Heart right ventricle (tissue), 16 donors: Measurements from ENCODE around the gene RPRD1B. TPM values are rescaled to one million over a fixed set of nuclear protein-coding genes. Genes with fewer than 3 reads are reported as not detected.

Experiments
- ATAC-seq, 8 donors: fragments of 200-7000 bp; cut with Tn5 transposase; one replicate each; pipeline ENCODE4 v1.9.1; 2020; ENCODE audit warnings: mild to moderate bottlenecking in 8 of 8, moderate library complexity in 8 of 8, moderate number of reproducible peaks in 1 of 8
- DNase-seq, 2 donors: peaks; one replicate each; pipeline ENCODE4 v3.0.0-alpha.2; 2020
- H3K27ac ChIP-seq, 10 donors: fragments of 200-600 bp; sonication (generic) in 2 of 10; one replicate each; pipeline versions ENCODE4 v1.5.0 to v1.8.0; 2020 to 2022; ENCODE audit warnings: mild to moderate bottlenecking in 3 of 10
- H3K27me3 ChIP-seq, 7 donors: fragments of 200-600 bp; one replicate each; pipeline ENCODE4 v1.8.0; 2021 to 2022; ENCODE audit warnings: mild to moderate bottlenecking in 2 of 7
- H3K36me3 ChIP-seq, 9 donors: fragments of 200-600 bp; sonication (generic) in 1 of 9; one replicate each; pipeline versions ENCODE4 v1.5.0 to v1.8.0; 2020 to 2022; ENCODE audit warnings: mild to moderate bottlenecking in 2 of 9
- H3K4me1 ChIP-seq, 9 donors: fragments of 200-600 bp; sonication (generic) in 1 of 9; one replicate each; pipeline versions ENCODE4 v1.5.0 to v1.8.0; 2020 to 2022; ENCODE audit warnings: mild to moderate bottlenecking in 4 of 9
- H3K4me3 ChIP-seq, 10 donors: fragments of 200-600 bp; sonication (generic) in 2 of 10; one replicate each; pipeline versions ENCODE4 v1.5.0 to v1.8.0; 2020 to 2022; ENCODE audit warnings: mild to moderate bottlenecking in 7 of 10, moderate library complexity in 2 of 10
- H3K9me3 ChIP-seq, 11 donors: fragments of 200-600 bp in 10 of 11; sonication (generic) in 2 of 11; one replicate each; pipeline versions ENCODE4 v1.5.0 to v1.8.0; 2013 to 2022; ENCODE audit warnings: mild to moderate bottlenecking in 2 of 11, control low read depth in 1 of 11, moderate library complexity in 1 of 11
- WGBS, 2 donors: extraction: QIAGEN DNeasy Blood & Tissue Kit; methylation state at CpG; one replicate each; pipeline ENCODE4 v1.1.7; 2013; ENCODE audit warnings: inconsistent platforms in 1 of 2; 5-methylcytosine and 5-hydroxymethylcytosine counted together
- intact Hi-C, 10 donors: fragments of 100-400 bp; cut with DNase I; formaldehyde crosslinking; loops; one replicate each; pipeline versions ENCODE4 v1.11.1 to v1.14.2; 2022
- polyA plus RNA-seq, 2 donors: library from polyadenylated mRNA; stranded (reverse); fragments of 200-250 nt; gene quantifications; one replicate each; pipeline ENCODE4 v1.2.3, GENCODE V29; 2013
- total RNA-seq, 10 donors: library from RNA; stranded (reverse); fragmentation: NEBNext Ultra II Directional in 3 of 10; extraction: Animal tissue kit (Norgen Biotek cat#: 25700) in 3 of 10; gene quantifications; one replicate each; pipeline versions ENCODE4 v1.2.1 to v1.2.4, GENCODE V29; 2021 to 2023
- TF ChIP-seq, protein P1 (sequence below), 9 donors: fragments of 200-600 bp; sonication (generic) in 2 of 9; IDR thresholded peaks; one replicate each; pipeline versions ENCODE4 v1.5.0 to v1.8.0; 2021 to 2022; ENCODE audit warnings: antibody characterized with exemption in 9 of 9, mild to moderate bottlenecking in 5 of 9, moderate library complexity in 1 of 9
- donor health status: Arrhythmogenic right ventricular cardiomyopathy.
- donor health status: ischemic (EF 13 %, LVEDD 7.1; RV severe dilation, severe dysfunction).
- donor health status: healthy with polysubstance abuse.
- donor health status: DM: no; HTN: yes; CAD: no.
- donor health status: DM: no; HTN: no; CAD: no.
- donor health status: ischemic (EF 25% LVEDD 6.9; RV normal size, moderate dysfunction).
- donor health status: ischemic (EF 25% LVEDD 5.7; RV mildly dilated, moderate dysfunction).
- donor health status: healthy.
- donor health status: DM: yes; HTN: yes; CAD: no.
- donor health status: Ischemic cardiomyopathy.
- donor health status: ischemic (EF 35%, LVEDD 5.7; RV mildly dilated, moderate dysfunction).
- donor health status: nonischemic (EF 11% LVEDD 7.7; RV severe dilation, severe dysfunction).
- donor health status: DM: yes; HTN: yes; CAD: no.
- donor health status: PGD.
- donor health status: ischemic (EF 29% LVEDD 5.4; RV normal size, mild dysfunction).
- donor health status: nonischemic (EF 23%, LVEDD 6.1; RV moderate dilation, normal function).

Gene RPRD1B
- total and polyA plus RNA-seq, 12 donors = 10.4 to 78.1 (median 47.3) TPM

- TF ChIP-seq, protein P1, sequence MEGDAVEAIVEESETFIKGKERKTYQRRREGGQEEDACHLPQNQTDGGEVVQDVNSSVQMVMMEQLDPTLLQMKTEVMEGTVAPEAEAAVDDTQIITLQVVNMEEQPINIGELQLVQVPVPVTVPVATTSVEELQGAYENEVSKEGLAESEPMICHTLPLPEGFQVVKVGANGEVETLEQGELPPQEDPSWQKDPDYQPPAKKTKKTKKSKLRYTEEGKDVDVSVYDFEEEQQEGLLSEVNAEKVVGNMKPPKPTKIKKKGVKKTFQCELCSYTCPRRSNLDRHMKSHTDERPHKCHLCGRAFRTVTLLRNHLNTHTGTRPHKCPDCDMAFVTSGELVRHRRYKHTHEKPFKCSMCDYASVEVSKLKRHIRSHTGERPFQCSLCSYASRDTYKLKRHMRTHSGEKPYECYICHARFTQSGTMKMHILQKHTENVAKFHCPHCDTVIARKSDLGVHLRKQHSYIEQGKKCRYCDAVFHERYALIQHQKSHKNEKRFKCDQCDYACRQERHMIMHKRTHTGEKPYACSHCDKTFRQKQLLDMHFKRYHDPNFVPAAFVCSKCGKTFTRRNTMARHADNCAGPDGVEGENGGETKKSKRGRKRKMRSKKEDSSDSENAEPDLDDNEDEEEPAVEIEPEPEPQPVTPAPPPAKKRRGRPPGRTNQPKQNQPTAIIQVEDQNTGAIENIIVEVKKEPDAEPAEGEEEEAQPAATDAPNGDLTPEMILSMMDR (IDR thresholded peaks at IDR 0.05) = no peak
- 98% methylated on average over 4 of the region's 4 CpGs for WGBS, 2 donors
- no peaks in the 10 kb centered on the region for H3K9me3 ChIP-seq
- DNase-seq = peak in 1 of 2 donors; percentile 2
- H3K27ac ChIP-seq = no peak overlapping the region
- intact Hi-C loops = no loop called here
- ATAC-seq = no peak
- H3K4me3 ChIP-seq = no peak overlapping the region
- peaks cover 5 to 22% (median 16%) of the 10 kb centered on the region in 9 donors for H3K4me1 ChIP-seq
- H3K36me3 ChIP-seq = no peaks in the 10 kb centered on the region
- no peaks in the 10 kb centered on the region for H3K27me3 ChIP-seq
Observed at GRCh38 chr20:38120625-38120988, 87.1 kb downstream of the RPRD1B start.

DNA sequence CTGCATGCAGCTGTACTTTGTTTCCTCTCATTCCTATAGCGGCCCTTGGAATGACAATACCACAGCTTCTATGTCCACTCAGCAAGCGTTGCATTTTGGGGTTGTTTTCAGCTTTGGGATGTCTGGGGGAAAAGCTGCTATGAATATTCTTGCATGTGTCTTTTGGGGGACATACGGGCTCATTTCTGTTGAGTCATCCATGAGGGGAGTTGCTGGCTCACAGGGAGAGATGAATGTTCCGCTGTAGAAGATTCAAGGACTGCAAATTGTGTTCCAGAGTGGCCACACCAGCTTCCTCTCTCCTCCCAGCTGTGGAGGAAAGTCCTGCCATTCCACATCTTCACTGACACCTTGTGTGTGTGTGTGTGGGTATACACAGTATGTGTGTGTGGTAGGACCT, 88.2 kb downstream of the RPRD1B start:
- DNase-seq (no peak), ATAC-seq (no peak)
- no peak overlapping the region for H3K27ac ChIP-seq
- no peak overlapping the region for H3K4me3 ChIP-seq
- WGBS, 2 donors = 92 to 95% methylated on average over 4 of the region's 4 CpGs
- H3K9me3 ChIP-seq = no peaks in the 10 kb centered on the region
- H3K36me3 ChIP-seq = no peaks in the 10 kb centered on the region
- intact Hi-C loops = no loop called here
- no peaks in the 10 kb centered on the region for H3K27me3 ChIP-seq
- TF ChIP-seq, protein P1 (IDR thresholded peaks at IDR 0.05) = no peak
- H3K4me1 ChIP-seq = peaks cover 13 to 30% (median 28%) of the 10 kb centered on the region in 9 donors

DNA sequence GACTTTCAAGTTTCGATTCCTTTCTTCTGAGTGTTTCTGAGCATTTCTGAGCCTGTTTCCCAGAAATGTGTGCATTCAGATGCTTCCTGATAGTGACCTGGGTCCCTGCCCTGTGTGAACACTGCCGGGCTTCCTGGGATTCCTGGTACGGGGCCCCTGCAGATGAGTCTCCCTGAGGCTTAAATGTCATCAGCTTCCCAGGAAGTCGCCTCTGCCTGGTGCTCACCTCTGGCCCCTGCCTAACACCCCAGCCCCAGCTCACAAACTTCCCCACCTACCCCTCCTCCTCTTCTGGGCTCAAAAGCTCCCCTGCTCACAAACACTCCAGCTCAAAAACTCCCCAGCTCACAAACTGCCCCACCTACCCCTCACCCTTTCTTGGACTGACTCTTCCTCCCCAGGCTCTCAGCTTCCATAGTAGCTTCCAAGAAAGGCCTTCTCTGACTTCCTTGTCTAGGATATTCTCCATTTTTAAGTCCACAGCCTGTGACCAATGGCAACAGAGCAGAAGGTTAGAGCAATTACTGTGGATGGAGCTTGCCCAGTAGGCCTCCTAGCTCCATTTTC, 89.6 kb downstream of the RPRD1B start:
- peak overlapping the region in 7 of 10 donors; percentile 23 to 72 (median 58) for H3K27ac ChIP-seq
- peaks cover 19 to 44% (median 41%) of the 10 kb centered on the region in 9 donors for H3K4me1 ChIP-seq
- DNase-seq = peak in 1 of 2 donors; percentile 7
- intact Hi-C loops = no loop called here
- no peak overlapping the region for H3K4me3 ChIP-seq
- TF ChIP-seq, protein P1 (IDR thresholded peaks at IDR 0.05) = no peak
- H3K27me3 ChIP-seq = no peaks in the 10 kb centered on the region
- H3K36me3 ChIP-seq = peaks cover 0 to under 1% (median 0%) of the 10 kb centered on the region in 9 donors
- no peak for ATAC-seq
- 44 to 54% methylated on average over 4 of the region's 4 CpGs for WGBS, 2 donors
- no peaks in the 10 kb centered on the region for H3K9me3 ChIP-seq

GRCh38 chr20:38125157-38126056, 91.9 kb downstream of the RPRD1B start:
- peak in 7 of 8 donors; percentile 8 to 61 (median 43) for ATAC-seq
- peak; percentile 74 to 78 for DNase-seq
- intact Hi-C loops = loop anchor here in 2 of 10 donors (5.0 kb wide), 1 partner anchor 37 kb away; no protein-coding TSS in a partner anchor
- H3K27me3 ChIP-seq = no peaks in the 10 kb centered on the region
- H3K4me3 ChIP-seq = no peak overlapping the region
- peaks cover 0 to 23% (median 12%) of the 10 kb centered on the region in 9 donors for H3K36me3 ChIP-seq
- H3K4me1 ChIP-seq = peaks cover 19 to 49% (median 42%) of the 10 kb centered on the region in 9 donors
- TF ChIP-seq, protein P1 (IDR thresholded peaks at IDR 0.05) = peak in 4 of 9 donors; percentile 7 to 28 (median 12)
- H3K9me3 ChIP-seq = no peaks in the 10 kb centered on the region
- H3K27ac ChIP-seq = peak overlapping the region; percentile 22 to 91 (median 82)
- WGBS, 2 donors = 58% methylated on average over 18 of the region's 18 CpGs
